CD1c-positive myeloid dendritic cell (primary cell): ENCODE data around the gene TCF20.

Experiments
- DNase-seq: peaks from one replicate; pipeline ENCODE4 v3.0.0-alpha.2; 2016; ENCODE audit errors: extremely low spot score

The TCF20 gene

GRCh38 chr22:42282252-42282942 is 11.9 kb upstream of the TCF20 start:
- DNase-seq: no peak

- no peak for DNase-seq
Measured at GRCh38 chr22:42281706-42282251, 11.3 kb upstream of the TCF20 start.

GRCh38 chr22:42281284-42281683 is 10.8 kb upstream of the TCF20 start:
- DNase-seq: no peak

GRCh38 chr22:42280836-42281235 is 10.4 kb upstream of the TCF20 start:
- no peak for DNase-seq

GRCh38 chr22:42280140-42280539 is 9.7 kb upstream of the TCF20 start:
- no peak for DNase-seq

GRCh38 chr22:42279425-42280020 is 9.1 kb upstream of the TCF20 start:
- DNase-seq: no peak

GRCh38 chr22:42277988-42278776 is 7.7 kb upstream of the TCF20 start:
- DNase-seq: peak; percentile 20

- no peak for DNase-seq
Measured at GRCh38 chr22:42277232-42277753, 6.8 kb upstream of the TCF20 start.

GRCh38 chr22:42275970-42276369 is 5.5 kb upstream of the TCF20 start:
- no peak for DNase-seq

- DNase-seq: no peak
Measured at GRCh38 chr22:42275176-42275575, 4.7 kb upstream of the TCF20 start.

- no peak for DNase-seq
Measured at GRCh38 chr22:42273855-42274451, 3.5 kb upstream of the TCF20 start.

GRCh38 chr22:42272431-42272999 is 2.1 kb upstream of the TCF20 start:
- DNase-seq: peak; percentile 51

GRCh38 chr22:42271906-42272305 is 1.5 kb upstream of the TCF20 start:
- DNase-seq: no peak

GRCh38 chr22:42271191-42271813 is 849 bp upstream of the TCF20 start:
- DNase-seq: no peak

- DNase-seq: no peak
Measured at GRCh38 chr22:42270176-42270509, 310 bp downstream of the TCF20 start.

- DNase-seq: peak; percentile 40
Measured at GRCh38 chr22:42269432-42270175, 849 bp downstream of the TCF20 start.

- DNase-seq: no peak
Measured at GRCh38 chr22:42268852-42269410, 1.5 kb downstream of the TCF20 start.

- no peak for DNase-seq
Measured at GRCh38 chr22:42265321-42265720, 5.1 kb downstream of the TCF20 start.

- no peak for DNase-seq
Measured at GRCh38 chr22:42263944-42264343, 6.5 kb downstream of the TCF20 start.

- no peak for DNase-seq
Measured at GRCh38 chr22:42262964-42263363, 7.5 kb downstream of the TCF20 start.
